Aortic smooth muscle cell (primary cell): ENCODE data around the gene SPTLC2. TPM values are rescaled to one million over a fixed set of nuclear protein-coding genes. Genes with fewer than 3 reads are reported as not detected.

Experiments
- total RNA-seq: library from RNA; depleted of rRNA; stranded (reverse); fragments of >200 nt; gene quantifications from 2 replicates; pipeline ENCODE4 v1.2.3, GENCODE V29; 2014

SPTLC2 gene
- total RNA-seq, result 35.1 and 45.8 TPM in 2 replicates

GRCh38 chr14:77616454-77617229 lies at the start of gene SPTLC2:
TSS of gene SPTLC2 (minus strand) at chr14:77616637. CDS start at chr14:77616579, 58 bp downstream.

GRCh38 chr14:77498120-77498979 lies 118.1 kb downstream of the SPTLC2 start, which contains the start of gene ISM2:
TSS of gene ISM2 (minus strand) at chr14:77498816. CDS start at chr14:77498793, 23 bp downstream.

GRCh38 chr14:77457522-77458248 lies 158.8 kb downstream of the SPTLC2 start, which contains the start of the genes AHSA1 and VIPAS39:
TSS of gene AHSA1 (plus strand) at chr14:77458093. CDS start at chr14:77458190, 97 bp downstream.
TSS of gene VIPAS39 (minus strand) at chr14:77457601. CDS start at chr14:77454102, 3,499 bp downstream.

Other genes with a start within 250 kb of the SPTLC2 start
- gene TMED8, start 239.5 kb downstream of the SPTLC2 start, total RNA-seq, result 8.3 and 9.9 TPM in 2 replicates
- gene SAMD15, start 239.3 kb downstream of the SPTLC2 start, total RNA-seq, result 2.0 and 2.8 TPM in 2 replicates
- gene NOXRED1, start 193.1 kb downstream of the SPTLC2 start, total RNA-seq, result 0.12 and 0.13 TPM in 2 replicates
- gene VIPAS39, start 159.0 kb downstream of the SPTLC2 start, total RNA-seq, result 24.2 and 27.5 TPM in 2 replicates
- gene AHSA1, start 158.5 kb downstream of the SPTLC2 start, total RNA-seq, result 103 and 133 TPM in 2 replicates
- 0.06 TPM in 1 of 2 replicates, not detected in the other for gene ISM2, start 117.8 kb downstream of the SPTLC2 start, total RNA-seq
- gene ALKBH1, start 91.4 kb upstream of the SPTLC2 start, total RNA-seq, result 6.3 and 7.0 TPM in 2 replicates
- 177 and 223 TPM in 2 replicates for gene SLIRP, start 91.5 kb upstream of the SPTLC2 start, total RNA-seq
- 51.9 and 59.7 TPM in 2 replicates for gene SNW1, start 144.5 kb upstream of the SPTLC2 start, total RNA-seq
- 2.9 and 4.0 TPM in 2 replicates for gene ADCK1, start 183.5 kb upstream of the SPTLC2 start, total RNA-seq